ENCODE data around the gene P2RY2. TPM values are rescaled to one million over a fixed set of nuclear protein-coding genes. Genes with fewer than 3 reads are reported as not detected.

P2RY2 gene
- total and polyA plus RNA-seq, 2 of the 8 experiments (the other 6 are each of a cell fraction or from before 2014, with no cell fraction given) = 1.0 to 1.5 TPM

GRCh38 chr11:73274722-73275380 is 56.8 kb downstream of the P2RY2 start:
- Histone ChIP-seq H3K79me1 (ENCODE audit: low read depth, low read length) (no peaks in the 10 kb centered on the region), H2BK12ac (ENCODE audit: low read depth, low read length) (no peak overlapping the region; the same call in 1 of the 2 replicates), H3K4me2 (ENCODE audit: insufficient read depth in 1 of 2, low read depth in 2 of 2, low read length in 2 of 2) (no peak overlapping the region), H3K9ac (replicated peaks in 1 of 4; ENCODE audit: extremely low read depth in 1 of 4, low read depth in 3 of 4, low read length in 3 of 4) (no peak overlapping the region), H3K14ac (ENCODE audit: insufficient read length) (no peak overlapping the region), H3K9me3 (ENCODE audit: insufficient read depth in 2 of 2, low read depth in 1 of 2, low read length in 1 of 2) (no peaks in the 10 kb centered on the region), H2BK20ac (ENCODE audit: low read length) (no peak overlapping the region), H3K18ac (ENCODE audit: extremely low read depth, low read length) (no peak overlapping the region), H4K91ac (replicated peaks; ENCODE audit: insufficient read length, low read length) (no peak overlapping the region), H4K8ac (ENCODE audit: extremely low read depth, insufficient read depth, low read length) (no peak overlapping the region), H3K79me2 (ENCODE audit: control insufficient read depth in 1 of 2, insufficient read depth in 2 of 2, low read length in 2 of 2) (no peaks in the 10 kb centered on the region), H2BK120ac (replicated peaks; ENCODE audit: low read depth, low read length) (no peak overlapping the region), H3K4me3 (ENCODE audit: extremely low read depth in 1 of 4, insufficient read depth in 2 of 4, low read depth in 3 of 4, low read length in 4 of 4) (no peak overlapping the region), H4K5ac (ENCODE audit: insufficient read length, low read depth, low read length) (no peak overlapping the region), H4K20me1 (replicated peaks in 1 of 2; ENCODE audit: control insufficient read depth in 1 of 2, insufficient read depth in 2 of 2, low read length in 2 of 2) (no peaks in the 10 kb centered on the region), H3K23ac (ENCODE audit: insufficient read length) (no peak overlapping the region), H2AFZ (ENCODE audit: low read length) (no peak overlapping the region; the same call in 1 of the 2 replicates), H3K27me3 (replicated peaks in 1 of 4; ENCODE audit: control insufficient read depth in 3 of 4, extremely low read depth in 1 of 4, insufficient read depth in 3 of 4, low read length in 3 of 4) (no peaks in the 10 kb centered on the region; a peak in 1 of 7 replicates), H2BK15ac (ENCODE audit: low read length) (no peak overlapping the region), H3K4me1 (replicated peaks in 1 of 4; ENCODE audit: control insufficient read depth in 3 of 4, insufficient read depth in 4 of 4, low read length in 3 of 4) (peaks cover 0 to 9% (median 6%) of the 10 kb centered on the region in 4 experiments; a peak in 4 of 7 replicates), H3K23me2 (ENCODE audit: low read depth, low read length) (no peaks in the 10 kb centered on the region), H3K27ac (ENCODE audit: low read depth, low read length) (no peak overlapping the region), H3K56ac (replicated peaks; ENCODE audit: insufficient read length, low read depth, low read length) (no peak overlapping the region), H3K4ac (replicated peaks; ENCODE audit: insufficient read length, low read depth, low read length) (no peak overlapping the region), H2BK5ac (ENCODE audit: low read depth, low read length) (no peak overlapping the region), H3K36me3 (ENCODE audit: control insufficient read depth in 2 of 4, insufficient read depth in 4 of 4, low read length in 3 of 4) (no peaks in the 10 kb centered on the region), H2AK5ac (ENCODE audit: low read depth, low read length) (no peak overlapping the region)
- whole genome bisulfite sequencing, 2 experiments (ENCODE audit: extremely low coverage in 1 of 2, insufficient coverage in 1 of 2, insufficient read length in 1 of 2, insufficient replicate concordance in 2 of 2, low coverage in 1 of 2, low lambda C conversion rate in 2 of 2, missing lambda C conversion rate in 1 of 2) = 90% methylated on average over 11 of the region's 11 CpGs; no CpG with 5 or more reads in 1 of the 2 experiments
- DNase-seq (ENCODE audit: low read depth in 1 of 2, low spot score in 2 of 2) = no peak
- CTCF ChIA-PET (ENCODE audit: partially characterized antibody) = interaction anchor here (0.7 to 16.5 kb wide), 10 partner anchors 8 to 783 kb away, joined by 3 to 173 read pairs (median 4); no protein-coding TSS in a partner anchor
- no peak for FAIRE-seq
- POLR2A ChIA-PET (ENCODE audit: partially characterized antibody) = no interaction called here
- TF ChIP-seq EGR1 (IDR thresholded peaks at IDR 0.05; ENCODE audit: borderline replicate concordance, low read depth, low read length) (no peak), SP2 (IDR thresholded peaks at IDR 0.05; ENCODE audit: low read length) (no peak), TEAD4 (IDR thresholded peaks at IDR 0.05; ENCODE audit: low read depth, low read length) (no peak)
- TF ChIP-seq, protein P1, sequence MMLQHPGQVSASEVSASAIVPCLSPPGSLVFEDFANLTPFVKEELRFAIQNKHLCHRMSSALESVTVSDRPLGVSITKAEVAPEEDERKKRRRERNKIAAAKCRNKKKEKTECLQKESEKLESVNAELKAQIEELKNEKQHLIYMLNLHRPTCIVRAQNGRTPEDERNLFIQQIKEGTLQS (IDR thresholded peaks at IDR 0.05; ENCODE audit: insufficient read depth, low read depth, low read length) = no peak
